Measurements from ENCODE around the gene PAWR. TPM values are rescaled to one million over a fixed set of nuclear protein-coding genes. Genes with fewer than 3 reads are reported as not detected.

Gene PAWR
- total and polyA plus RNA-seq, 2 of the 13 experiments (the other 11 are each of a cell fraction or from before 2014, with no cell fraction given): 29.1 to 36.1 TPM

- TF ChIP-seq FOXA1 (IDR thresholded peaks at IDR 0.05): peak; percentile 35; the same call in 1 of the 2 replicates
- peak; percentile 46; the same call in 1 of the 2 replicates for TF ChIP-seq FOXA1 (CRISPR knock-in tag; IDR thresholded peaks at IDR 0.05)
- 0 out of 2 replicates have a peak, but pooled peaks have one; percentile 56 for TF ChIP-seq SMAD3 (CRISPR knock-in tag; IDR thresholded peaks at IDR 0.05)
- TF ChIP-seq ZNF17 (CRISPR knock-in tag; IDR thresholded peaks at IDR 0.05): no peak
- peak; percentile 40; the same call in 1 of the 2 replicates for TF ChIP-seq ZNF792 (CRISPR knock-in tag; IDR thresholded peaks at IDR 0.05)
- TF ChIP-seq THAP9 (CRISPR knock-in tag; IDR thresholded peaks at IDR 0.05; ENCODE audit: borderline replicate concordance): no peak
- TF ChIP-seq HDAC1 (CRISPR knock-in tag; IDR thresholded peaks at IDR 0.05): peak; percentile 59
- TF ChIP-seq BCL3 (CRISPR knock-in tag; IDR thresholded peaks at IDR 0.05): no peak
- TF ChIP-seq ZNF570 (CRISPR knock-in tag; IDR thresholded peaks at IDR 0.05; ENCODE audit: borderline replicate concordance): no peak
- TF ChIP-seq ZNF576 (CRISPR knock-in tag; IDR thresholded peaks at IDR 0.05): no peak
- TF ChIP-seq ZSCAN21 (CRISPR knock-in tag; IDR thresholded peaks at IDR 0.05; ENCODE audit: borderline replicate concordance): no peak
- TF ChIP-seq HOXA7 (CRISPR knock-in tag; IDR thresholded peaks at IDR 0.05): no peak
- TF ChIP-seq MIXL1 (CRISPR knock-in tag; IDR thresholded peaks at IDR 0.05): peak; percentile 95
- no peak for TF ChIP-seq ZNF446 (CRISPR knock-in tag; IDR thresholded peaks at IDR 0.05)
- no peak for TF ChIP-seq FOXP1 (IDR thresholded peaks at IDR 0.05)
- peak; percentile 65 for TF ChIP-seq FOXP1 (CRISPR knock-in tag; IDR thresholded peaks at IDR 0.05)
- no peak for TF ChIP-seq ZNF720 (CRISPR knock-in tag; IDR thresholded peaks at IDR 0.05)
- no peak for TF ChIP-seq ZNF44 (CRISPR knock-in tag; IDR thresholded peaks at IDR 0.05)
- 0 out of 2 replicates have a peak, but pooled peaks have one; percentile 20 for TF ChIP-seq KDM2A (CRISPR knock-in tag; IDR thresholded peaks at IDR 0.05; ENCODE audit: borderline replicate concordance, low read depth)
- peak in 1 of 2 experiments; percentile 26; a peak in 1 of 4 replicates for TF ChIP-seq HMGXB4 (CRISPR knock-in tag; IDR thresholded peaks at IDR 0.05; ENCODE audit: borderline replicate concordance in 1 of 2, low read depth in 1 of 2)
- TF ChIP-seq ZNF574 (CRISPR knock-in tag; IDR thresholded peaks at IDR 0.05): no peak
- no peak for TF ChIP-seq ZBTB7B (CRISPR knock-in tag; IDR thresholded peaks at IDR 0.05)
- no peak for TF ChIP-seq GTF3A (CRISPR knock-in tag; conservative IDR thresholded peaks at IDR 0.05)
Observed at GRCh38 chr12:79560225-79560889, 130.4 kb downstream of the PAWR start (continued).
